Measurements from ENCODE around the gene DUSP8. TPM values are rescaled to one million over a fixed set of nuclear protein-coding genes. Genes with fewer than 3 reads are reported as not detected.

The DUSP8 gene
- total RNA-seq, 1 experiment from 2014 or later = 5.1 TPM

GRCh38 chr11:1565173-1565903 lies 6.7 kb downstream of the DUSP8 start:
- no peak for DNase-seq (ENCODE audit: low spot score)

- DNase-seq (ENCODE audit: low spot score) = peak; percentile 90
Observed at GRCh38 chr11:1564535-1565172, 7.4 kb downstream of the DUSP8 start.

- DNase-seq (ENCODE audit: low spot score) = no peak
Observed at GRCh38 chr11:1563697-1564534, 8.2 kb downstream of the DUSP8 start.

DNA sequence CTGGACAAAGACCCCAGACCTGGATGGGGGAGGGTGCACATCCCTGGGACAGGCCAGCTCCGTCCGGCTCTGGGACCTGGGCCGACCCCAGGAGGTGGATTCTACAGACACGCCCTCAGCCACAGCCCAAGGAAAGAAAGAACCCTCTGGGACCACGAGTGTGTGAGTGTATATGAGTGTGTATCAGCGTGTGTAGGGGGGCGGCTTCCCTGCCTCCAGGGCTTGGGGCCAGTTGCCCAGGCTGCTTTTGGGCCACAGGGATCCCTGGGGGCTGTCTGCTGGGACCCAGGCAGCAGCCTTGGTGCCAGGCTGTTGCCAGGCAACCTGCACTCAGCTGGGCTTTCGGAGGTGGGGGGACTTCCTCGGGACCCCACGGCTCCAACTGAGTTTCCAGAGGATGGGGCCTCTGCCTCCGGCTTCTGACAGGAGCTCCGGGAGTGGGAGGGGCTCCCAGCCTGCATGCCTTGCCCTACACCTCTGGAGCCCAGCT lies 8.9 kb downstream of the DUSP8 start:
- no peak for DNase-seq (ENCODE audit: low spot score)

- DNase-seq (ENCODE audit: low spot score) = no peak
Observed at GRCh38 chr11:1562469-1563148, 9.5 kb downstream of the DUSP8 start.

GRCh38 chr11:1561955-1562354 lies 10.1 kb downstream of the DUSP8 start:
- DNase-seq (ENCODE audit: low spot score) = no peak

DNA sequence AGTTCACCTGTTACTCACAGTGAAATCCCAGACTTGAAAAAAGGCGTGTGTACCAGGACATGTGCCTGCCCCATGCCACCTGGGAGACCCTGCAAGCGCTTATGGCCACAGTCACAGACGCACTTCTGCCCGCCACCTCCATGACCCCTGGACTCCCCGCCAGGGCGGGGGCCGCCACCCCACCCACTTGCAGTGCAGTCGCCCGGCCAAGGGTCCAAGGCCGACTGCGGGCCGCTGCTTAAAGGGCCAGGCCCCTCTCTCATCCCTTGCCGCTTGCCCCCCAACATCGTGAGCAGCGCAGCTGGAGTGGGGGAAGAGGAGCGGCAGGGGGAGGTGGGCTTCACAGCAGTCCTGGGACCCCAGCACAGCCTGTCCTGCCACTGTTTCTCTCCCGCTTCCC lies 10.8 kb downstream of the DUSP8 start:
- DNase-seq (ENCODE audit: low spot score) = no peak

- no peak for DNase-seq (ENCODE audit: low spot score)
Observed at GRCh38 chr11:1560649-1561251, 11.3 kb downstream of the DUSP8 start.

DNA sequence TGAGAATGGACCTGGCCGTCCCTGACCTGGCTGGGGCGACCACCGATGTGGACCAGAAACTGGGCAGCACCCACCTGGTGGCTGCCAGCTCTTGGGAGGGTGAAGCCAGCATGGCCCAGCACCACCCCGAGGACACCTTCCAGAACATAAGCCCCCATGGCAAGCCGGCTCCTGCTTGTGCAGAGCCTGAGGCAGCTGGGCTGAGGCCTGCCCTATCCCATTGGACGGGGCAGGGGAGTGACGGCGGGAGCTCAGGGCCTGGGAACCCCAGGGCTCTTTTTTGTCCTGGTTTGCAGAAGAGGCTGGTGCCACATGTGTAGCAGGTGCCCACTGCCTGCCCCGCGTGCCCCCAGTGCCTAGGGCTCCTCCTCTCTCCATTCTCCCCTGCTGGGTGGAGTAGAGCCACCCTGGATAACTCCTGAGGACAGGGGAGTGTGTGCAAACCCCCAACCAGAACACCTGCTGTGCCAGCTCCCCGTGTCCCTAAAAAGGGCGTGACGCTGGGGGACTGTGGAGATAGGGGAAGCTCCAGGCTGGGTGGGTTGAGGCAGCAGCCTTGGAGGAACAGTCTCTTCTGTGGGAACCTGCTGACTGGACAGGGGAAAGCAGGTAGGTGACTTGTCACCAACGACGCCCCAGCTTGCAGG lies 11.9 kb downstream of the DUSP8 start:
- no peak for DNase-seq (ENCODE audit: low spot score)

DNA sequence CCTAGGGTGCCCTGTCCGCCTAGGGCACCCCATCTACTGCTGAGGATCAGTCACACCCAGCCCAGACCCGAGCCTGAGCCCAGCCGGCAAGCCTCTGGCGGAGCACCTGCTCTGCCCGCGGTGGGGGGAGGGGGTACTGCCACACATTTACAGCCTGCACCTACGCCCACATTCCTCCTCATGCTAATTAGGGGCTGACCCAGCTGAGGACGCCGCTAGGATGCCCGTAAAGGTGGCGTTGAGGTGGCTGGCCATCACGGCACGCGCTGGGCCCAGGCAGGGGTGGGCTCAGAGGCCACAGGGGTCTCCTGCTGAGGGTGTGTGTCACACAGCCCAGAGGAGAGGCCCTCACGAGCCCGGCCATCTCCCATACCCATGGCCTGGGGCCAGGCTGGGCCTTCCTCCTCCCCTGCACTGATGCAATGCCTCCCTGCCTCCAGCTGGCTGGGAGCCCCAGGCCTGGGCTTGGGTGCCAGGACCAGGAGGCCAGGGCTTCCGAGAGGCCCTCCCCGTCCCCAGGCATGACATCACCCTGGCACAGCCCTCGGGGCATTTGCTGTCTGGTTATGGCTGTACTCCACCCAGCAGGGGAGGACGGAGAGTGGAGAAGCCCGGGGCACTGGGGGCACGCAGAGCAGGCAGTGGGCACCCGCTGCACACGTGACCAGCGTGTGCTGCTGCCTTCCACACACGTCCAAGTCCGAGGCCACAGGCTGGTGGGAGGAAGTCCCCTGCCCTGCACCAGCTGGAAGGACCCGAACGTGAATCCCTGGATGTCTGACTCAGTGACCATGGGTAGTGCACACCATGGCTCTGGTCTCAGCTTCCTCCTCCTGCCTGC lies 12.7 kb downstream of the DUSP8 start:
- DNase-seq (ENCODE audit: low spot score) = peak; percentile 96

GRCh38 chr11:1558775-1559110 lies 13.3 kb downstream of the DUSP8 start:
- no peak for DNase-seq (ENCODE audit: low spot score)

DNA sequence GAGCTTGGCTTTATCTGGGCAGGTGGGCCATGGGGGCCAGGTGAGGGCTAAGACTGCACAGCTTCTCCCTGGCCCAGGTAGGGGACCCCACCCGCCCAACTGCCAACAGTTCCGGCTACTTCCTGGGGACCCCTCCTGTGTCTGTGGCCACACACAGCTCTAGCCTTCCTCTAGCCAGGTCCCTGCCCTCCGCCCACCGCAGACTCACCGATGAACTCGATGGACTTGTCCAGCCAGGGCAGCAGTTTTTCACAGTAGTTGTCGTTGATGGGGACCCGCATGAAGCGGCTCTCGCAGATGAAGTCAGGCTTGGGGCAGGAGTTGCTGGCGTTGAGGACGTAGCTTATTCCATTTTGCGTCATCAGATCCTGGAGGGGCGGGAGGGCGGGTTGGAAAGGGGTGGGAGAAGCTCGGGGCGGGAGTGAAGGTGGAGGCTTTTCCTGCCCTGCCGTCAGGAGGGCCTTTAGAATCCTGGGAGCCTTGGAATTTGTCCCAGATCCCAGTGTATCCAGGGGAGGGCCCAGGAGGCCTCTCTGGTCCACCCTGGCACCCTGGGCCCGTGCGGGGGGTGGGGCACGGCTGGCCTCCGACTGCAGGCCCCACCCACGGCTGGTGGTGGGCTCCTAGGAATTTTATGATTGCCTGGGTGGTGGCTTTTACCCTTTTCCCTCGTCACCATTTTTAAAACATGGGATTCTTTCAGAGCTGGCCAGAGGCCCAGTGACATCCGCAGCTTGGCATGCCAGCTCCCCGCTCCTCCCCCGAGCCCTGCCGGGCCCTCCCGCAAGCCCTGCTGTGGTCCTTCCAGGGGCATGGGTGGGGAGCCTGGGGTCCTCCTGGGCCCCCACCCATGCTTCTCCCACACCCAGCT lies 13.9 kb downstream of the DUSP8 start:
- peak; percentile 97 for DNase-seq (ENCODE audit: low spot score)

DNA sequence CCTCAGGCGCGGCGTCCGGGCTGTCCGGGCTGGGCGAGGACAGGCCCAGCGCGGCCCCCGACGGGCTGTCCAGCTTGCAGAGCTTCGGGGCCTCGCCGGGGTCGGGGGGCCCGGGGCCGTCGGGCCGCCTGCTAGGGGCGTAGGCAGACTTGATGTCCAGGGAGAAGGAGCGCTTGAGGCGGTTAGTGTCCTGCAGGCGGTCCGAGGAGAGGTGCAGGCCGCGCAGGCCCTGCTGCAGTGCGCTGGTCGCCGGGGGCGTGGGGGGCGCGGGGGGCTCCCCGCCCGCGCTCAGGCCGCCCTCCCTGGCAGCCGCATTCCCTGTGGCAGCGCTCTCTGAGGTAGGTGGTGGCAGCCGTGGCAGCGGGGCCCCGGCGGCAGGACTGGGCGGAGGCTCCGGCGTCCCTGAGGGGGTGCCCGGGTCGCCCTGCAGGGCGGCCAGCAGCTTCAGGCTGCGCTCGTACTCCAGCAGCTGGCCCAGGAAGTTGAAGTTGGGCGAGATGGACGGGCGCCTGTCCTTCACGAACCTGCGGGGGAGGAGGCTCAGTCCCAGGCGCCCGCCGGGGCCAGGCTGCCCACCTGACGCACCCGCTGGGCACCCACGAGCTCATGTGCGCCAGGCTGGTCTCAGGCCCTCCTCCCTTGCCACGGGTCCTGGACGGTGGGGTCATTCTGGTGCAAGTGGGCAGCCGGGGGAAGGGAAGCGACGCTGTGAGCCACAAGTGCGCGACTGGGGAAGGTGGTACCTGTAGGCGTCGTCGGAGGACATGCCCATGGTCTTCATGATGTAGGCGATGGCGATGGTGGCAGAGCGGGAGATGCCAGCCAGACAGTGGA lies 14.8 kb downstream of the DUSP8 start:
- DNase-seq (ENCODE audit: low spot score) = no peak

DNA sequence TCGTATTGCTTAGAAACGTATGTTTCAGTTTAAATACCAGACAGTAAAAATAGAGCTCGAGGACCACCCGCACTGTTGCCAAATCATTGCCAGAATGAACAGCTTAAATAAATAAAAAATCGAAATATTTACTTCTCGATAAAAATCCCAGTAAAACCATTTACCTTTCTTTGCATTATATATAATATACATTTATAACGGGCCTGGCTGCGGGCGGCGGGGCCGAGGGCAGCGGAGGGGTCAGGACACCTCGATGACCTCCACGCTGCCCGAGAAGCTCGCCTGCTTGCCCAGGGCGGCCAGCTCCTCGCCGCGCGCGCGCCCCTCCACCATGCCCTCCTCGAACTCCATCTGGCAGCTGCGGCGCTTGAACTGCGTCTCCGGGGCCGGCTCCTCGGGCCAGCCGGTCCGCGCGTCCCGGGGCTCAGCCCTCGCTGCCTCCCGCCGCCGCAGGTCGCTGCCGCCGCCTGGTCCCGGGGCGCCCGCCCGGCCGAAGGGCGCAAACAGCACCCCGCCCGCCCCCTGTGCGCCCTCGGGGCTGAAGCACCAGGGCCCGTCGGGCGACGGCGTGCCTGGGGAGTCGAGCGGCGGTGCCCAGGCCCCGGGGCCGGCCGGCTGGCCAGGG lies 15.7 kb downstream of the DUSP8 start:
- no peak for DNase-seq (ENCODE audit: low spot score)

GRCh38 chr11:1555713-1556153 lies 16.3 kb downstream of the DUSP8 start:
- DNase-seq (ENCODE audit: low spot score) = no peak

- DNase-seq (ENCODE audit: low spot score) = no peak
Observed at GRCh38 chr11:1554981-1555712, 16.9 kb downstream of the DUSP8 start.
